ENCODE results near the gene CYBA. TPM values are rescaled to one million over a fixed set of nuclear protein-coding genes. Genes with fewer than 3 reads are reported as not detected.

The CYBA gene
- polyA plus RNA-seq, 3 donors = 1,168 to 2,376 (median 2,092) TPM

DNA sequence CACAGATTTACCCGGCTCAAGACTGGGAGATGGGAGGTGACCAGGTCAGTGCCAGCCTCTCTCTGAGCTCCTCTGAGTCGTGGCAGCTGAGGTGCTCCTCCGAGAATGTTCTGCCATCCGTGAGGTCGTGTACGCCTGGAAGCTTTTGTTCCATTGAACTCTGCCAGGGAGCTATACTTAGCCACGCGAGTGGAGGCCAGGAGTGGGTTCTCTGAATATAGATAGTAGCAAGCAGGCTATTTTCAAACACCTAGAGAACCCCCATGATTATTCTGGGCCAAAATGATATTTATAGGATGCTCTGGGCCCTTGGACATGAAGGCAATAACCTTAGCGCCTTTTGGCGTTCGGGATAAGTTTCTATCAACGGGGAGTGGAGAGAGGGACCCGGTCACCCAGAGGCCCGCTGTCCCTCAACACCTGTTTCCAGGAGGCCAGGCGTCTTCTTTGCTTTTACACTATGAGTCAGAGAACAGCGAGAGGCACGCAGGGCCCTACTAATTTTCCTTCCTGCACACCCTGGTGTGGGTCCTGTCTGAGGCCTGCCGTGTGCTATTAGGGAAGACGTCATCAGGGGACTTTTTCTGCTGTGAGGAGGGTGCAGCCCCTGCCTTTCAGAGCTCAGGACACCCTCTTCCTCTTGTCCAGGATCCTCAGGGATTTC lies 23.0 kb upstream of the CYBA start:
- Mint-ChIP-seq H3K36me3 (peaks cover 22 to 45% of the 10 kb centered on the region in 2 donors), H3K27me3 (ENCODE audit: low read depth in 3 of 3) (peaks cover 0 to 5% (median 2%) of the 10 kb centered on the region in 3 donors), H3K4me3 (no peak overlapping the region), H3K9me3 (peaks cover 0 to 2% (median 0%) of the 10 kb centered on the region in 7 donors), H3K27ac (peak overlapping the region in 1 of 7 donors; percentile 36), H3K4me1 (no peaks in the 10 kb centered on the region)
- intact Hi-C loops (cut with micrococcal nuclease) = no loop called here
- H3K27me3 ChIP-seq (ENCODE audit: control insufficient read depth in 2 of 2, insufficient read depth in 2 of 2, low read length in 2 of 2) = no peaks in the 10 kb centered on the region
- 95% methylated on average over 9 of the region's 19 CpGs for WGBS (ENCODE audit: insufficient coverage)
- peaks cover 7% of the 10 kb centered on the region for H4K20me1 ChIP-seq (ENCODE audit: insufficient read depth, low read length)
- no peak overlapping the region for H3K4me2 ChIP-seq (replicated peaks; ENCODE audit: extremely low read depth, low read length, poor library complexity, severe bottlenecking)
- no peak overlapping the region for H3K4me3 ChIP-seq (replicated peaks in 1 of 3; ENCODE audit: low read depth in 2 of 3, low read length in 3 of 3)
- H3K36me3 ChIP-seq (replicated peaks in 1 of 2; ENCODE audit: control insufficient read depth in 1 of 2, insufficient read depth in 2 of 2, low read length in 2 of 2) = peaks cover 26 to 33% of the 10 kb centered on the region in 2 donors
- TF ChIP-seq, protein P1, sequence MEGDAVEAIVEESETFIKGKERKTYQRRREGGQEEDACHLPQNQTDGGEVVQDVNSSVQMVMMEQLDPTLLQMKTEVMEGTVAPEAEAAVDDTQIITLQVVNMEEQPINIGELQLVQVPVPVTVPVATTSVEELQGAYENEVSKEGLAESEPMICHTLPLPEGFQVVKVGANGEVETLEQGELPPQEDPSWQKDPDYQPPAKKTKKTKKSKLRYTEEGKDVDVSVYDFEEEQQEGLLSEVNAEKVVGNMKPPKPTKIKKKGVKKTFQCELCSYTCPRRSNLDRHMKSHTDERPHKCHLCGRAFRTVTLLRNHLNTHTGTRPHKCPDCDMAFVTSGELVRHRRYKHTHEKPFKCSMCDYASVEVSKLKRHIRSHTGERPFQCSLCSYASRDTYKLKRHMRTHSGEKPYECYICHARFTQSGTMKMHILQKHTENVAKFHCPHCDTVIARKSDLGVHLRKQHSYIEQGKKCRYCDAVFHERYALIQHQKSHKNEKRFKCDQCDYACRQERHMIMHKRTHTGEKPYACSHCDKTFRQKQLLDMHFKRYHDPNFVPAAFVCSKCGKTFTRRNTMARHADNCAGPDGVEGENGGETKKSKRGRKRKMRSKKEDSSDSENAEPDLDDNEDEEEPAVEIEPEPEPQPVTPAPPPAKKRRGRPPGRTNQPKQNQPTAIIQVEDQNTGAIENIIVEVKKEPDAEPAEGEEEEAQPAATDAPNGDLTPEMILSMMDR (IDR thresholded peaks at IDR 0.05) = no peak
- H3K9ac ChIP-seq (ENCODE audit: insufficient read depth, low read length, poor library complexity, severe bottlenecking) = no peak overlapping the region
- no peak overlapping the region for H2AFZ ChIP-seq (ENCODE audit: insufficient read depth, low read depth, low read length, poor library complexity, severe bottlenecking)
- no peak overlapping the region for H3K27ac ChIP-seq (ENCODE audit: low read depth in 1 of 2, low read length in 2 of 2)
- no peak for DNase-seq
- no peaks in the 10 kb centered on the region for H3K79me2 ChIP-seq (ENCODE audit: insufficient read depth, low read length)
- no peaks in the 10 kb centered on the region for H3K9me3 ChIP-seq (replicated peaks in 1 of 2; ENCODE audit: control insufficient read depth in 1 of 2, insufficient read depth in 1 of 2, low read length in 2 of 2)
- no peaks in the 10 kb centered on the region for H3K4me1 ChIP-seq (ENCODE audit: control insufficient read depth in 1 of 2, insufficient read depth in 2 of 2, low read length in 2 of 2)

DNA sequence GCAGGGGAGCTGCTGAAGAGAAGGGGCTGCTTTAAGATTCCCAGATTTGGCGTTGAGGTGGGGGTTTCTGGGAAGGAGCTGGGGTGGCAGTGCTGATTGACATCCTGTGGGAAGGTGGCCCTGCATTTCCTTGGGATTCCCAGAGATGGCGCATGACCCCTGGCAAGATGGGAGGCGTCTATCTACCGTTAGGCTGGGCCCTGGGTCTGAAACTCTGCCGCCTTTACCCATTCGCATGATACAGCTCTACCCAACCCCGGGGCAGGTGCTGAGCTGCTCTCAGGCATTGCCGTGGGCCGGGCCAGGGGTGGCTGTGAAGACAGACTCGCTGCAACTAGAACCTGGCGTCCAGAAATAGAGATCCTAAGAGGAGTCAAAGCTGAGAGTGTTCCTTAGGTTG lies 21.9 kb upstream of the CYBA start:
- H3K9ac ChIP-seq (ENCODE audit: insufficient read depth, low read length, poor library complexity, severe bottlenecking) = no peak overlapping the region
- Mint-ChIP-seq H3K9me3 (peaks cover 0 to 2% (median 0%) of the 10 kb centered on the region in 7 donors), H3K4me3 (no peak overlapping the region), H3K27me3 (ENCODE audit: low read depth in 3 of 3) (peaks cover 0 to 5% (median 2%) of the 10 kb centered on the region in 3 donors), H3K36me3 (peaks cover 15 to 40% of the 10 kb centered on the region in 2 donors), H3K4me1 (no peaks in the 10 kb centered on the region), H3K27ac (no peak overlapping the region)
- H3K9me3 ChIP-seq (replicated peaks in 1 of 2; ENCODE audit: control insufficient read depth in 1 of 2, insufficient read depth in 1 of 2, low read length in 2 of 2) = no peaks in the 10 kb centered on the region
- H3K27me3 ChIP-seq (ENCODE audit: control insufficient read depth in 2 of 2, insufficient read depth in 2 of 2, low read length in 2 of 2) = no peaks in the 10 kb centered on the region
- H3K4me1 ChIP-seq (ENCODE audit: control insufficient read depth in 1 of 2, insufficient read depth in 2 of 2, low read length in 2 of 2) = no peaks in the 10 kb centered on the region
- H3K36me3 ChIP-seq (replicated peaks in 1 of 2; ENCODE audit: control insufficient read depth in 1 of 2, insufficient read depth in 2 of 2, low read length in 2 of 2) = peaks cover 15 to 22% of the 10 kb centered on the region in 2 donors
- peaks cover 7% of the 10 kb centered on the region for H4K20me1 ChIP-seq (ENCODE audit: insufficient read depth, low read length)
- H2AFZ ChIP-seq (ENCODE audit: insufficient read depth, low read depth, low read length, poor library complexity, severe bottlenecking) = no peak overlapping the region
- no peak overlapping the region for H3K4me3 ChIP-seq (replicated peaks in 1 of 3; ENCODE audit: low read depth in 2 of 3, low read length in 3 of 3)
- intact Hi-C loops (cut with micrococcal nuclease) = no loop called here
- DNase-seq = no peak
- TF ChIP-seq, protein P1 (IDR thresholded peaks at IDR 0.05) = no peak
- H3K79me2 ChIP-seq (ENCODE audit: insufficient read depth, low read length) = no peaks in the 10 kb centered on the region
- H3K27ac ChIP-seq (ENCODE audit: low read depth in 1 of 2, low read length in 2 of 2) = no peak overlapping the region
- no peak overlapping the region for H3K4me2 ChIP-seq (replicated peaks; ENCODE audit: extremely low read depth, low read length, poor library complexity, severe bottlenecking)
- WGBS (ENCODE audit: insufficient coverage) = 71% methylated on average over 10 of the region's 11 CpGs

Measured in CD14-positive monocyte (primary cell).